ENCODE results near the gene PDZK1.

DNA sequence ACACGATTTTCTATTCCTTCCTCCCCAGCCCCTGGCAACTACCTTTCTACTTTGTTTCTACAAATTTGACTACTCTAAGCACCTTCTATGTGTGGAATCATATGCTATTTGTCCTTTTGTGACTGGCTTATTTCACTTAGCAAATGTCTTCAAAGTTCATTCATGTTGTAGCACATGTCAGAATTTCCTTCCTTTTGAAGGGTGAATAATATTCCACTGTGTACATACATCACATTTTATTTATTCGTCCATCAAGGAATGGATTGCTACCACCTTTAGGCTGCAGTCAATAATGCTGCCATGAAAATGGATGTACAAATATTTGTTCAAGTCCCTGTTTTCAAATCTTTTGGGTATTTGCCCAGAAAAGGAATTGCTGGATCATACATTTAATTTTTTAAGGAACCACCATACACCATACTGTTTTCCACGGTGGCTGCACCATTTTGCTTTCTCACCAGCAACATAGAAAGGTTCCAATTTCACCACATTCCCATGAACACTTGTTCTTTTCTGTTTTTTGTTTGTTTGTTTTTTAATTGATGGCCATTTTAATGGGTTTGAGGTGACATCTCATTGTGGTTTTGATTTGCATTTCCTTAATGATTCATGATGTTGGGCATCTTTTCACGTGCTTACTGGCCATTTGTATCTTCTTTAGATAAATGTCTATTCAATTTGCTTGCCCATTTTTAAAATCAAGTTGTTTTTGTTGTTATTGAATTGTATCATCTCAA is 3.3 kb upstream of the PDZK1 start:
- TF ChIP-seq FOS (IDR thresholded peaks at IDR 0.05; ENCODE audit: borderline replicate concordance, insufficient read depth, low read length): no peak
- TF ChIP-seq, protein P1, sequence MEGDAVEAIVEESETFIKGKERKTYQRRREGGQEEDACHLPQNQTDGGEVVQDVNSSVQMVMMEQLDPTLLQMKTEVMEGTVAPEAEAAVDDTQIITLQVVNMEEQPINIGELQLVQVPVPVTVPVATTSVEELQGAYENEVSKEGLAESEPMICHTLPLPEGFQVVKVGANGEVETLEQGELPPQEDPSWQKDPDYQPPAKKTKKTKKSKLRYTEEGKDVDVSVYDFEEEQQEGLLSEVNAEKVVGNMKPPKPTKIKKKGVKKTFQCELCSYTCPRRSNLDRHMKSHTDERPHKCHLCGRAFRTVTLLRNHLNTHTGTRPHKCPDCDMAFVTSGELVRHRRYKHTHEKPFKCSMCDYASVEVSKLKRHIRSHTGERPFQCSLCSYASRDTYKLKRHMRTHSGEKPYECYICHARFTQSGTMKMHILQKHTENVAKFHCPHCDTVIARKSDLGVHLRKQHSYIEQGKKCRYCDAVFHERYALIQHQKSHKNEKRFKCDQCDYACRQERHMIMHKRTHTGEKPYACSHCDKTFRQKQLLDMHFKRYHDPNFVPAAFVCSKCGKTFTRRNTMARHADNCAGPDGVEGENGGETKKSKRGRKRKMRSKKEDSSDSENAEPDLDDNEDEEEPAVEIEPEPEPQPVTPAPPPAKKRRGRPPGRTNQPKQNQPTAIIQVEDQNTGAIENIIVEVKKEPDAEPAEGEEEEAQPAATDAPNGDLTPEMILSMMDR (IDR thresholded peaks at IDR 0.05; ENCODE audit: extremely low read depth in 1 of 2, insufficient read depth in 1 of 2, low read depth in 1 of 2, low read length in 2 of 2): no peak
- no peak for TF ChIP-seq EZH2 (IDR thresholded peaks at IDR 0.05; ENCODE audit: borderline replicate concordance, low read depth, low read length, severe bottlenecking)
- TF ChIP-seq POLR2A (IDR thresholded peaks at IDR 0.05; ENCODE audit: low read depth, low read length): no peak
- no peak for TF ChIP-seq POLR2AphosphoS5 (IDR thresholded peaks at IDR 0.05; ENCODE audit: insufficient read depth, low read depth, low read length)
- TF ChIP-seq MAX (IDR thresholded peaks at IDR 0.05; ENCODE audit: insufficient read depth, insufficient read length): no peak
- TF ChIP-seq GATA2 (IDR thresholded peaks at IDR 0.05; ENCODE audit: insufficient read depth, insufficient read length, low read depth, low read length): no peak

Measured in endothelial cell of umbilical vein (primary cell).